Smooth muscle cell (in vitro differentiated cells): Measurements from ENCODE around the gene SGMS1. TPM values are rescaled to one million over a fixed set of nuclear protein-coding genes. Genes with fewer than 3 reads are reported as not detected.

ENCODE experiments used
- DNase-seq: peaks from one replicate; lab custom pipeline; 2025; ENCODE audit not compliant: unreplicated experiment; lab: John Stamatoyannopoulos, UW
- H2AFZ ChIP-seq: fragments of 200-600 bp; sonication (generic); 2 replicates; pipeline ENCODE4 v1.6.0; 2016; ENCODE audit warnings: antibody characterized with exemption, low read depth, mild to moderate bottlenecking
- H3F3A ChIP-seq: fragments of 200-600 bp; sonication (generic); 2 replicates; pipeline ENCODE4 v1.6.0; 2017; ENCODE audit warnings: antibody characterized with exemption, low read depth
- H3K27ac ChIP-seq: fragments of 200-600 bp; sonication (generic); 2 replicates; pipeline ENCODE4 v1.5.1; 2016; ENCODE audit warnings: low read depth, mild to moderate bottlenecking
- H3K27me3 ChIP-seq: fragments of 200-600 bp; sonication (generic); 2 replicates; pipeline ENCODE4 v1.6.1; 2016; ENCODE audit warnings: low read depth, mild to moderate bottlenecking
- H3K36me3 ChIP-seq: fragments of 200-600 bp; sonication (generic); 2 replicates; pipeline ENCODE4 v1.5.1; 2016; ENCODE audit warnings: low read depth
- H3K4me1 ChIP-seq: fragments of 200-600 bp; sonication (generic); 2 replicates; pipeline ENCODE4 v1.5.1; 2016; ENCODE audit warnings: low read depth
- H3K4me2 ChIP-seq: fragments of 200-600 bp; sonication (generic); 2 replicates; pipeline ENCODE4 v1.6.0; 2016; ENCODE audit warnings: mild to moderate bottlenecking
- H3K4me3 ChIP-seq: fragments of 200-600 bp; sonication (generic); 2 replicates; pipeline ENCODE4 v1.5.1; 2016; ENCODE audit warnings: mild to moderate bottlenecking
- H3K79me2 ChIP-seq: fragments of 200-600 bp; sonication (generic); 2 replicates; pipeline ENCODE4 v1.6.0; 2016; ENCODE audit warnings: low read depth, mild to moderate bottlenecking
- H3K9ac ChIP-seq: fragments of 200-600 bp; sonication (generic); 2 replicates; pipeline ENCODE4 v1.6.0; 2016; ENCODE audit warnings: low read depth
- H3K9me3 ChIP-seq: fragments of 200-600 bp; sonication (generic); replicated peaks from 2 replicates; pipeline ENCODE4 v1.5.1; 2016; ENCODE audit warnings: low read depth
- H4K20me1 ChIP-seq: fragments of 200-600 bp; sonication (generic); 2 replicates; pipeline ENCODE4 v1.6.0; 2016; ENCODE audit warnings: low read depth
- WGBS: methylation state at CpG from one replicate; pipeline ENCODE4 v1.1.7; 2016; ENCODE audit warnings: low lambda C conversion rate; 5-methylcytosine and 5-hydroxymethylcytosine counted together
- polyA plus RNA-seq: library from polyadenylated mRNA; unstranded; fragments of >200 nt; fragmentation: Nextera tagmentation; extraction: Ambion mirVana; gene quantifications from 2 replicates; pipeline ENCODE4 v1.2.1, GENCODE V29; 2016
- total RNA-seq: library from RNA; depleted of rRNA; stranded (reverse); fragments of >200 nt; gene quantifications from 2 replicates; pipeline ENCODE4 v1.2.3, GENCODE V29; 2014
- TF ChIP-seq, protein P1 (sequence below): fragments of 200-600 bp; sonication (generic); IDR thresholded peaks from 2 replicates; pipeline ENCODE4 v1.5.1; 2017; ENCODE audit warnings: borderline replicate concordance, mild to moderate bottlenecking, antibody characterized with exemption; ENCODE audit not compliant: insufficient read depth, poor library complexity, severe bottlenecking

Gene SGMS1
- total and polyA plus RNA-seq, 2 experiments from 2014 or later: 4.0 to 14.3 TPM

DNA sequence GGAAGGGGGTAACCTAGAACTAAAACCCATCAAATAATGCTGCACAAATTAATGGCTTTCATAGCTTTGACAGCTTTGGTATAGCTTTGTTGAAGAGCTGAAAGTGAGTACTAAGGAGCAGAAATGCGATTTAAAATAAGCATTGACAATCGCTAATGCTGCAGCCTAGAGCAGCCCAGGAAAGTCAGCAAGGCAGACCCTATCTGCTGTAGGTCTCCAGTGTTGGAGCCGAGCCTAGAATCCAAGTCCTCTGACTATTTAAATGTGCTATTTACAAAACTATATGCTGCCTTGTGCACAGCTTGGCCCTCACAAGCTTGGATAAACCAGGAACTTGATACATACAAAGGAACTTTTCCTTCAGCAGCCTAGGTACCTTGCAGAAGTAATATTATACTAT, 307.6 kb downstream of the SGMS1 start:
- Histone ChIP-seq H3K4me1 (no peaks in the 10 kb centered on the region), H3K27me3 (no peaks in the 10 kb centered on the region), H3K9me3 (no peaks in the 10 kb centered on the region), H3K9ac (no peak overlapping the region), H3K4me2 (no peak overlapping the region), H3K36me3 (no peaks in the 10 kb centered on the region), H3K4me3 (no peak overlapping the region), H3F3A (no peaks in the 10 kb centered on the region), H4K20me1 (no peaks in the 10 kb centered on the region), H3K27ac (no peak overlapping the region), H2AFZ (no peak overlapping the region), H3K79me2 (no peaks in the 10 kb centered on the region)
- no peak for DNase-seq
- WGBS: 91% methylated on average over 3 of the region's 3 CpGs
- TF ChIP-seq, protein P1, sequence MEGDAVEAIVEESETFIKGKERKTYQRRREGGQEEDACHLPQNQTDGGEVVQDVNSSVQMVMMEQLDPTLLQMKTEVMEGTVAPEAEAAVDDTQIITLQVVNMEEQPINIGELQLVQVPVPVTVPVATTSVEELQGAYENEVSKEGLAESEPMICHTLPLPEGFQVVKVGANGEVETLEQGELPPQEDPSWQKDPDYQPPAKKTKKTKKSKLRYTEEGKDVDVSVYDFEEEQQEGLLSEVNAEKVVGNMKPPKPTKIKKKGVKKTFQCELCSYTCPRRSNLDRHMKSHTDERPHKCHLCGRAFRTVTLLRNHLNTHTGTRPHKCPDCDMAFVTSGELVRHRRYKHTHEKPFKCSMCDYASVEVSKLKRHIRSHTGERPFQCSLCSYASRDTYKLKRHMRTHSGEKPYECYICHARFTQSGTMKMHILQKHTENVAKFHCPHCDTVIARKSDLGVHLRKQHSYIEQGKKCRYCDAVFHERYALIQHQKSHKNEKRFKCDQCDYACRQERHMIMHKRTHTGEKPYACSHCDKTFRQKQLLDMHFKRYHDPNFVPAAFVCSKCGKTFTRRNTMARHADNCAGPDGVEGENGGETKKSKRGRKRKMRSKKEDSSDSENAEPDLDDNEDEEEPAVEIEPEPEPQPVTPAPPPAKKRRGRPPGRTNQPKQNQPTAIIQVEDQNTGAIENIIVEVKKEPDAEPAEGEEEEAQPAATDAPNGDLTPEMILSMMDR: no peak

DNA sequence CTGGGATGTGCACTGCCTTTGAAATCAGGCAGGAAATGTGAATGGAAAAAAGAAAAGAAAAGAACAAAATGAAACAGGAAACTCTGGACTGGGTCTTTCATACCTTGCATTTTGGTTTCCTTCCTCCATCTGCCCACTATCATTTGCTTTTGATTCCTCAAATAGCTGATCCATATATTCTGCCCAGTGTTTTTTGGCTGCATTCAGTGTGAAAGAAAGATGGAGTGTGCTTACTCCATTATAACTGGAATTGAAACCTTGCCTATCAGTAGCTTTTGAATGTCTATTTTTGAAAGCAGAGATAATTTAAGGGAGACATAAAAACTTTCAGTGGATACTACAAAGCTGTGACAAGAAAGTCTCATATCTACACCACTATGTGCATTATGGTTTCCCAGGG, 308.3 kb downstream of the SGMS1 start:
- no peaks in the 10 kb centered on the region for H3K9me3 ChIP-seq

DNA sequence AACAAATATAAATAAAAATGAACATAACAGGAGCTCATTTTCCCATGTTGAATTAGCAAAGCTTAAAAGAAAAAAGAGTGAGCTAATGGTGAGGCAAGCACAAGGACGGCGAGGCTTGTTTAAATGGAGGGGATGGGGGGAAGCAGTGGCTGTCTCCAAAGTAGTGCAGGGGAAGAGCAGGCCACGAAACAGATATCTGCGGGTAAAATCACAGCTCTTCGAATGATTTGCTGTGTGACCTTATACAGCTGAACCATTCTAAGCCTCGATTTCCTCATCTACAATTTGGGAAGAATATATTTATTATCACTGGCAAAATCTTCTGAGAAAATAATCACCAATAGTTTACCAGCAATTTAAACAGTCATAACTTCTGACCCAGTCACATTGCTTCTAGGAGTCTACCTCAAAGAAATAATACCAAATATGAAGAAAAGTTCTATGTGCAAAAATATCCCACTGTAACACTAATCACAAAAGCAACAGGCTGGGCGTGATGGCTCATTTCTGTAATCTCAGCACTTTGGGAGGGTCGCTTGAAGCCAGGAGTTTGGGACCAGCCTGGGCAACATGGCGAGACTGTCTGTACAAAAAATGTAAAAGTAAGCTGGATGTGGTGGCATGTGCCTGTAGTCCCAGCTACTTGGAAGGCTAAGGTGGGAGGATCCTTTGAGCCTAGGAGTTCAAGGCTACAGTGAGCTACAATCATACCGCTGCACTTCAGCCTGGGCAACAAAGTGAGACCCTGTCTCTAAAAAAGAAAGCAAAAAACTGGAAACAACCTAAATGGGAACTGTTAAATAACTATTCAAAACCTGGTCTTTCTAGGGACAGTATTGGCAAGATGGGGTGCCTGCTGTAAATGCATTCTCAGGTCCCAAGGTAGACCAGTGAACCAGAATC, 309.3 kb downstream of the SGMS1 start:
- H3K79me2 ChIP-seq: no peaks in the 10 kb centered on the region
- WGBS: 94% methylated on average over 10 of the region's 10 CpGs
- H3K27ac ChIP-seq: no peak overlapping the region
- H3K4me2 ChIP-seq: no peak overlapping the region
- no peaks in the 10 kb centered on the region for H4K20me1 ChIP-seq
- TF ChIP-seq, protein P1: no peak
- no peaks in the 10 kb centered on the region for H3K4me1 ChIP-seq
- no peaks in the 10 kb centered on the region for H3K9me3 ChIP-seq
- H3F3A ChIP-seq: no peaks in the 10 kb centered on the region
- no peak overlapping the region for H2AFZ ChIP-seq
- H3K4me3 ChIP-seq: no peak overlapping the region
- no peak overlapping the region for H3K9ac ChIP-seq
- no peaks in the 10 kb centered on the region for H3K36me3 ChIP-seq
- H3K27me3 ChIP-seq: no peaks in the 10 kb centered on the region
- DNase-seq: no peak

More for the DNA sequence above, 308.3 kb downstream of the SGMS1 start:
- Histone ChIP-seq H3K27ac (no peak overlapping the region), H4K20me1 (no peaks in the 10 kb centered on the region), H3K4me2 (no peak overlapping the region), H3K4me3 (no peak overlapping the region), H3F3A (no peaks in the 10 kb centered on the region), H3K79me2 (no peaks in the 10 kb centered on the region), H3K27me3 (no peaks in the 10 kb centered on the region), H2AFZ (no peak overlapping the region), H3K36me3 (no peaks in the 10 kb centered on the region), H3K4me1 (no peaks in the 10 kb centered on the region), H3K9ac (no peak overlapping the region)
- DNase-seq: no peak
- TF ChIP-seq, protein P1: no peak
